HFF-Myc (cell line): ENCODE results near the gene CSKMT.
"Not testable (repeated sequence)": the region's sequence is repeated elsewhere in the genome, so short reads cannot be mapped to it uniquely, and the experiment has no call there.

Experiments
- DNase-seq: peaks from one replicate; pipeline ENCODE4 v3.0.0-alpha.2; 2011; ENCODE audit warnings: low read depth; ENCODE audit errors: extremely low read depth
- H3K4me3 ChIP-seq: replicated peaks from 2 replicates; pipeline ENCODE4 v1.5.1; 2011; ENCODE audit warnings: low read depth, mild to moderate bottlenecking, control low read depth, low read length
- TF ChIP-seq, protein P1 (sequence below): IDR thresholded peaks from 2 replicates; pipeline ENCODE4 v1.5.1; 2012; ENCODE audit warnings: mild to moderate bottlenecking, low read depth, low read length, control low read depth; ENCODE audit errors: missing control alignments

The CSKMT gene

DNA sequence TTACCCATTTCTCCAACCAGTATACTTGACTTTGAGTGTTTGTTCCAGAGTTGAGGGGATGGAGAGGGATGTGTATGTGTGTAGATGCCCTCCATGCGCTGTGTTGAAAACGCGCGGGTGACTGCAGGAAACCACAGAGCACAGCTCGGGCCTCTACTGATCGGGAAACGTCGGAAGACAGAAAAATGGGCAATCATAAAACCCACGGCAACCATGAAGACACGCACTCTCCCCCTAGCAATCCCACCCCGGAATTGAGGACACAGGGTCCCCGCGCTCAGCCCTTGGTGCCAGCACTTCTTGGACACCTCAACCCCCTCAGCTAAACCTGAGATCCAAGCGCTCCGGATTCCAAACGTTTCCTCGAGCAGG lies 6.1 kb downstream of the CSKMT start:
- TF ChIP-seq, protein P1, sequence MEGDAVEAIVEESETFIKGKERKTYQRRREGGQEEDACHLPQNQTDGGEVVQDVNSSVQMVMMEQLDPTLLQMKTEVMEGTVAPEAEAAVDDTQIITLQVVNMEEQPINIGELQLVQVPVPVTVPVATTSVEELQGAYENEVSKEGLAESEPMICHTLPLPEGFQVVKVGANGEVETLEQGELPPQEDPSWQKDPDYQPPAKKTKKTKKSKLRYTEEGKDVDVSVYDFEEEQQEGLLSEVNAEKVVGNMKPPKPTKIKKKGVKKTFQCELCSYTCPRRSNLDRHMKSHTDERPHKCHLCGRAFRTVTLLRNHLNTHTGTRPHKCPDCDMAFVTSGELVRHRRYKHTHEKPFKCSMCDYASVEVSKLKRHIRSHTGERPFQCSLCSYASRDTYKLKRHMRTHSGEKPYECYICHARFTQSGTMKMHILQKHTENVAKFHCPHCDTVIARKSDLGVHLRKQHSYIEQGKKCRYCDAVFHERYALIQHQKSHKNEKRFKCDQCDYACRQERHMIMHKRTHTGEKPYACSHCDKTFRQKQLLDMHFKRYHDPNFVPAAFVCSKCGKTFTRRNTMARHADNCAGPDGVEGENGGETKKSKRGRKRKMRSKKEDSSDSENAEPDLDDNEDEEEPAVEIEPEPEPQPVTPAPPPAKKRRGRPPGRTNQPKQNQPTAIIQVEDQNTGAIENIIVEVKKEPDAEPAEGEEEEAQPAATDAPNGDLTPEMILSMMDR = no peak
- no peak for DNase-seq
- H3K4me3 ChIP-seq = peak overlapping the region; percentile 78

DNA sequence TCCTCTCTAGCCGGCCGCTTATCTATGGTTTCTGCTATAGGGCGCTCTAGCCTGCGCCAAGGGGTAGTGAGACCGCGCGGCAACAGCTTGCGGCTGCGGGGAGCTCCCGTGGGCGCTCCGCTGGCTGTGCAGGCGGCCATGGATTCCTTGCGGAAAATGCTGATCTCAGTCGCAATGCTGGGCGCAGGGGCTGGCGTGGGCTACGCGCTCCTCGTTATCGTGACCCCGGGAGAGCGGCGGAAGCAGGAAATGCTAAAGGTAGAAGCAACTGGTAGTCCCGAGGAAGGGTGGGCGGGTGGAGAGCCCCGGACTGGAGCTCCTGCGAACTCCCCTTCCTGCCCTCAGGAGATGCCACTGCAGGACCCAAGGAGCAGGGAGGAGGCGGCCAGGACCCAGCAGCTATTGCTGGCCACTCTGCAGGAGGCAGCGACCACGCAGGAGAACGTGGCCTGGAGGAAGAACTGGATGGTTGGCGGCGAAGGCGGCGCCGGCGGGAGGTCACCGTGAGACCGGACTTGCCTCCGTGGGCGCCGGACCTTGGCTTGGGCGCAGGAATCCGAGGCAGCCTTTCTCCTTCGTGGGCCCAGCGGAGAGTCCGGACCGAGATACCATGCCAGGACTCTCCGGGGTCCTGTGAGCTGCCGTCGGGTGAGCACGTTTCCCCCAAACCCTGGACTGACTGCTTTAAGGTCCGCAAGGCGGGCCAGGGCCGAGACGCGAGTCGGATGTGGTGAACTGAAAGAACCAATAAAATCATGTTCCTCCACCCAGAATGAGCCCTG lies 6.7 kb downstream of the CSKMT start, which contains the start of the genes LBHD1 and UQCC3:
Gene LBHD1, minus strand, starts transcription at position 660 of the 782 bp plus-strand sequence. CDS start 2,236 bp downstream, outside the sequence.
Gene UQCC3, plus strand, starts transcription at position 66 of the 782 bp plus-strand sequence. Its CDS starts 73 bp downstream, at position 139.
- peak; percentile 81 for DNase-seq
- TF ChIP-seq, protein P1 = no peak
- H3K4me3 ChIP-seq = peak within 1 kb of the TSS; percentile 78

DNA sequence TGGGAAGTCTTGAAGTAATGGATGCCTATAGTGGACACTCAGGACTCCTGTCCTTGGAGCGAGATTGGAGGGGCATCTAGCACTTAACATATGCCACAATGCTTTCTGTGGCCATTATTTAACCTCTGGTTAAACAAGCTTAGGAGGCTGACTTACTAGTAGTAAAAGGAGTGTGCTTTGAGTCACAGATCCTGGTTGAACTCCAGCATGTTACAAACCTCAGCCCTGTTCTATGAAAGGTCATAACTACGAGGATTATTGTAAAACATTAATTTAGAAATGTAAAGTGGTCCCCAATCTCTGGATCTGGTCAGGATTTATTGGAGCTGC lies 8.0 kb downstream of the CSKMT start:
- peak overlapping the region; percentile 78 for H3K4me3 ChIP-seq
- DNase-seq = no peak
- TF ChIP-seq, protein P1 = no peak

DNA sequence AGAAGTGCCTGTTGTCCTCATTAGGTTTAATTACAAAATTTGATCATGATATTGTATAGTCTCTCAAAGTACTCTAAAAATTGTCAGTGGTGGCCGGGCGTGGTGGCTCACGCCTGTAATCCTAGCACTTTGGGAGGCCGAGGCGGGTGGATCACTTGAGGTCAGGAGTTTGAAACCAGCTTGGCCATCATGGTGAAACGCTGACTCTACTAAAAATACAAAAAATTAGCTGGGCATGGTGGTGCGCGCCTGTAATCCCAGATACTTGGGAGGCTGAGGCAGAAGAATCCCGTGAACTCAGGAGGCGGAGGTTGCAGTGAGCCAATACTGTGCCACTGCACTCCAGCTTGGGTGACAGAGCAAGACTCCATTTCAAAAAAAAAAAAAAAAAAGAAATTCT lies 10.3 kb downstream of the CSKMT start:
- not testable (repeated sequence) for DNase-seq, H3K4me3 ChIP-seq

DNA sequence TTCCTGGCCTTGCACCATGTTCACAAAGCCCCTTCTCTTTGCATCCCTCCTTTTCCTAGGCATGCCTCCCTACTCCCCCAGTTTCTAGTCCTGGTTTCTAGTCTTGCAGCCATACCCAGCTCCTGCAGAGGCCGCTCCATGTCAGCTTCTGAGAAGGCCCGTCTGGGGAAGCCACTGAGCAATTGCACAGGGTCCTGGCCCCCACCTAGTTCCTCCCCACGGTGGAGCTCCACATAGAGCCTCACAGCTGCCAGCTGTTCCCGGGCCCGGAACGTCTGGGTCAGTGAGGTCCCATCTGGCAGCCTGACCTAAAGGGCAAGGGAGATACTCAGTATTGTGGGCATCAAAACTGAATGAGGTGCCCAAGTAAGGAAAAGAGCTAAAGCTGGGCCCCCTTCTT lies 11.6 kb downstream of the CSKMT start:
- H3K4me3 ChIP-seq = no peak overlapping the region
- DNase-seq = no peak
- TF ChIP-seq, protein P1 = no peak

DNA sequence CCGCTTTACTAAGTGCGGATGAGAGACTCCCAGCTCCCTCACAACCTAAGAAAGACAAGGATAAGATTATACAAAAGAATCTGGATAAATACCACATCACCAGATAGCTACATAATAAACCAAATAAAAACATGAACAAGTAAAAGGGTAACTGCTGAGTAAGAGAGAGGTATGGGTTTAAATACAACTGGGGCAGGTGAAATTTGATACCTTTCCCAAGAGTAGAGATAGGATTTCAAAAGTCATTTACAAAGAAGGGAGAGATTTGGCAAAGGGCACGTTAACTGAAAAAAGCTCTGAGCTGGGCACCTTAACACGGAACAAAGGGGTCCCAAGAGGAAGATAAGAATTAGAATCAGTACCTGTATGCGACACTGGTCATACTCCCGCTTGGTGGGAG lies 12.0 kb downstream of the CSKMT start:
- no peak for DNase-seq
- peak overlapping the region; percentile 76 for H3K4me3 ChIP-seq
- TF ChIP-seq, protein P1 = no peak

DNA sequence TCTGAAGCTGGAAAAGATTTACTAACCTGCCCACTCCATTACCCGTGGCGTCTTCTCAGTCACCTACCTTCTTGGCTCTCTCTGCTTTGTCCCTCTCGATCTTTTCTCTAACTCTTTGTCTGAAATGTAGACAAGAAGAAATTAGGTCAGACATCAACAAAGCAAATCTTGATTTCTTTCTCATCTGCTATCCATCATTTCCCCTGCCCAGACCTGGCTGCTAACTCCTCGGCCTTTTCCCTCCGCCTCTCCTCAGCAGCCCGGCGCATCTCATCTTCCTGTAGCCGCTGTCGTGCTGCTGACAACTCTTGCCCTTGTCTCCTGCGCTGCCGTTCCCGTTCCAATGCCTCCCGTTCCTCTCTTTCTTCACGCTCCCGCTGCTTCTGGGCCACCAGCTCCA lies 12.6 kb downstream of the CSKMT start:
- peak overlapping the region; percentile 76 for H3K4me3 ChIP-seq
- TF ChIP-seq, protein P1 = no peak
- DNase-seq = no peak
